ENCODE data around the gene LIME1. TPM values are rescaled to one million over a fixed set of nuclear protein-coding genes. Genes with fewer than 3 reads are reported as not detected.
A peak's percentile ranks its signal among the peaks of the same experiment; 100 is the strongest.

LIME1 gene, protein sequence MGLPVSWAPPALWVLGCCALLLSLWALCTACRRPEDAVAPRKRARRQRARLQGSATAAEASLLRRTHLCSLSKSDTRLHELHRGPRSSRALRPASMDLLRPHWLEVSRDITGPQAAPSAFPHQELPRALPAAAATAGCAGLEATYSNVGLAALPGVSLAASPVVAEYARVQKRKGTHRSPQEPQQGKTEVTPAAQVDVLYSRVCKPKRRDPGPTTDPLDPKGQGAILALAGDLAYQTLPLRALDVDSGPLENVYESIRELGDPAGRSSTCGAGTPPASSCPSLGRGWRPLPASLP
- total RNA-seq (2012; rRNA removed): 2.6 and 5.6 TPM in 2 replicates

DNA sequence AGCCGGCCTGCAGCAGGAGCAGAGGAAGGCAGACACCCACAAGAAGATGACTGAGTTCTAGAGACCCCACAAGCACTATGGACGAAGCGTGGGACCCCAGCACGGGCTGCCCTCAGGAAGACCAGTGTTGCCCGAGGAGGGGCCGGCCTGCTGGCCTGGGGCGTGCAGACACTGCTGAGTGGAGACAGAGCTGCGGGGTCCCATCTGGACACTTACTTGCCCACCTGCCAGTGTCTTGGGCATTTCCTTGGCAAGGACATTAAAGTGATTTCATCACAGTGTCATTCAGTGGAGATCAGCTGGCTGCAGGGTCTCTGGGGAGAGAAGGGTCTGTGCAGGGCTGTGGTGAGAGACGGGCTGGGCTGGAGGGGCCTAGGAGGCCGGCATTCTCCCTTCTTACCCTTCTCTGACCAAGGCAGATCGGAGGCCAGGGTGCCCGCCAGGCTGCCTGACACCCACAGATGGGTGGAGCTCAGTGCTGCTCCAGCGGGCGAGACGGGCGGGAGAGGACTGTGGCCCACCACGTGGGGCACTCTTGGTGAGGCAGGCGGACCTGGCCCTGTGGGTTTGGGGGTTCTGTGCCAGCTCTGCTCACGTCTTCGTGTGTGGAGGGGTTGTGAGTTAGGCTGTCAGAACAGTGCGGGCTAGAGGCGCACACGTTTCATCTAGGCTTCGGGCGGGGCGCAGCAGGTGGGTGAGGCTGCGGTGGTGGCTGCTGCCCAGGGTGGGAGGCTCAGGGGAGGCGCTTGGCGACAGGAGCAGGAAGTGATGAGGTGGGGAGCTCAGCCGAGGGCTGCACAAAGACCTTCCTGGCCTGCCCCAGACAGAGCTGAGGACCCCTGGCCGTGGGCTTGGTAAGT, at the start of gene LIME1:
Gene LIME1, plus strand, starts transcription at position 806 of the 860 bp plus-strand sequence. CDS start 886 bp downstream, outside the sequence.
- Histone ChIP-seq H3K4me2 (ENCODE audit: low read length) (no peak within 1 kb of the TSS), H3K27me3 (ENCODE audit: control insufficient read depth, insufficient read depth, low read length) (no peaks in the 10 kb centered on the region), H3K36me3 (ENCODE audit: insufficient read depth, low read length) (peaks cover 31% of the 10 kb centered on the region), H3K4me3 (ENCODE audit: low read length) (no peak within 1 kb of the TSS), H3K9ac (ENCODE audit: low read depth, low read length) (no peak within 1 kb of the TSS), H3K4me1 (ENCODE audit: control insufficient read depth, insufficient read depth, low read length) (peaks cover 8% of the 10 kb centered on the region), H3K9me3 (replicated peaks; ENCODE audit: low read length) (no peaks in the 10 kb centered on the region)

DNA sequence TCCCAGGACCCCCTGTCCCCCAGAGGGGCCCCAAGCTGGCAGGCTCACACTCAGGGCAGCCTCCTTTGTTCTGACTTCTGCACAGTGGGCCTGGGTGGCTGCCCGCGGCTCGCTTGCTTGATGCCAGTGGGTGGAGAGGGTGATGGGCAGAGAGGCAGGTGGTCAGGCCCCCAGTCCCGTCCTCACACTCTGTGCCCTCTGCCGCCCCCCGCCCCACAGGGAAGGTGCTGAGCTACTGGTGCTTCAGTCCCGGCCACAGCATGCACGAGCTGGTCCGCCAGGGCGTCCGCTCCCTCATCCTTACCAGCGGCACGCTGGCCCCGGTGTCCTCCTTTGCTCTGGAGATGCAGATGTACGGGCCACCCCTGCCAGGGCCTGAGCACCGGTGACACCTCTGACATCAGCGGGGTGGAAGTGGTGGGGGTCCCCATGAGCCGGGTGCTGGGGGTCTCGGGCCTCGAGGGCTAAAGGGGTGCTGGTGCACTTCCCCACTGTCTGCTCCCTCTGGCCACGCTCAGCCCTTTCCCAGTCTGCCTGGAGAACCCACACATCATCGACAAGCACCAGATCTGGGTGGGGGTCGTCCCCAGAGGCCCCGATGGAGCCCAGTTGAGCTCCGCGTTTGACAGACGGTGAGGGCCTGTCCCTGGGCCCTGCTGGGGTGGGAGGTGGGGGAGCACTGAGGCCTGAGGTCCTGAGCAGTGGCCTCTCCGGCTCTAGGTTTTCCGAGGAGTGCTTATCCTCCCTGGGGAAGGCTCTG, 48.9 kb upstream of the LIME1 start:
- Histone ChIP-seq H3K4me1 (ENCODE audit: control insufficient read depth, insufficient read depth, low read length) (peaks cover 25% of the 10 kb centered on the region), H3K36me3 (ENCODE audit: insufficient read depth, low read length) (peaks cover 12% of the 10 kb centered on the region), H3K27me3 (ENCODE audit: control insufficient read depth, insufficient read depth, low read length) (no peaks in the 10 kb centered on the region), H3K4me2 (ENCODE audit: low read length) (no peak overlapping the region), H3K9ac (ENCODE audit: low read depth, low read length) (peak overlapping the region; percentile 34), H3K9me3 (replicated peaks; ENCODE audit: low read length) (no peaks in the 10 kb centered on the region), H3K4me3 (ENCODE audit: low read length) (no peak overlapping the region)

DNA sequence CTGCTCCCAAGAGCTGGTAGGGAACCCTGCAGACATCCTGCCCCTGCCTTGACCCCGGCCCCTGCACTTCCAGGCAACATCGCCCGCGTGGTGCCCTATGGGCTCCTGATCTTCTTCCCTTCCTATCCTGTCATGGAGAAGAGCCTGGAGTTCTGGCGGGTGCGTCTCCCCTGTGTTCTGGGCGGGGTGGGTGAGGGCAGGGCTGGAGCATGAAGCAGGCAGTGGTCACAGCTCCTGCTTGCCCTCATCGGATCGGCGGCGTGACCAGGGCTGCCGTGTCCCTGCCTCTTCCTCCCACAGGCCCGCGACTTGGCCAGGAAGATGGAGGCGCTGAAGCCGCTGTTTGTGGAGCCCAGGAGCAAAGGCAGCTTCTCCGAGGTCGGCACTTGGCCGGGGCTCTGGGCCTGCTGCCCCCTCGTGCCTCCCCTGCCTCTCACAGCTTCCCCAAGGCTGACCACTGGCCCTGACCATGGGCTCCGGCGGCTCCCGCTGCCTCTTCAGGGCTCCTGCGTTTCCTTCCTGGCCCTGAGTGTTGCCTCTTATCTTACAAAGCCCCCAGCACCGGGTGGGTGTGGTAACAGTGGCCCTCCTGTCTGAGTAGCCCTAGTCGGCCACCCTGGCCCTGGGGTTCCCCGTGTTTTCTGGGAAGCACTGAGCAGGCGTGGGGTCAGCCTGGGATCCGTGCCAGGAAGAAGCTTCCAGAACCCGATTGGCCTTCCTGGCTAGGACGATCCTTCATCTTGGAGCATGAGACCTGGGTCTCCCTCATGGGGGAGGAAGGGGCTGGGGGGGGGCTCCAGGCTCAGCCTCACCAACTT, 48.0 kb upstream of the LIME1 start:
- H3K4me2 ChIP-seq (ENCODE audit: low read length): no peak overlapping the region
- H3K36me3 ChIP-seq (ENCODE audit: insufficient read depth, low read length): peaks cover 9% of the 10 kb centered on the region
- no peak overlapping the region for H3K9ac ChIP-seq (ENCODE audit: low read depth, low read length)
- H3K4me3 ChIP-seq (ENCODE audit: low read length): no peak overlapping the region
- H3K4me1 ChIP-seq (ENCODE audit: control insufficient read depth, insufficient read depth, low read length): peaks cover 17% of the 10 kb centered on the region
- no peaks in the 10 kb centered on the region for H3K9me3 ChIP-seq (replicated peaks; ENCODE audit: low read length)
- H3K27me3 ChIP-seq (ENCODE audit: control insufficient read depth, insufficient read depth, low read length): no peaks in the 10 kb centered on the region

DNA sequence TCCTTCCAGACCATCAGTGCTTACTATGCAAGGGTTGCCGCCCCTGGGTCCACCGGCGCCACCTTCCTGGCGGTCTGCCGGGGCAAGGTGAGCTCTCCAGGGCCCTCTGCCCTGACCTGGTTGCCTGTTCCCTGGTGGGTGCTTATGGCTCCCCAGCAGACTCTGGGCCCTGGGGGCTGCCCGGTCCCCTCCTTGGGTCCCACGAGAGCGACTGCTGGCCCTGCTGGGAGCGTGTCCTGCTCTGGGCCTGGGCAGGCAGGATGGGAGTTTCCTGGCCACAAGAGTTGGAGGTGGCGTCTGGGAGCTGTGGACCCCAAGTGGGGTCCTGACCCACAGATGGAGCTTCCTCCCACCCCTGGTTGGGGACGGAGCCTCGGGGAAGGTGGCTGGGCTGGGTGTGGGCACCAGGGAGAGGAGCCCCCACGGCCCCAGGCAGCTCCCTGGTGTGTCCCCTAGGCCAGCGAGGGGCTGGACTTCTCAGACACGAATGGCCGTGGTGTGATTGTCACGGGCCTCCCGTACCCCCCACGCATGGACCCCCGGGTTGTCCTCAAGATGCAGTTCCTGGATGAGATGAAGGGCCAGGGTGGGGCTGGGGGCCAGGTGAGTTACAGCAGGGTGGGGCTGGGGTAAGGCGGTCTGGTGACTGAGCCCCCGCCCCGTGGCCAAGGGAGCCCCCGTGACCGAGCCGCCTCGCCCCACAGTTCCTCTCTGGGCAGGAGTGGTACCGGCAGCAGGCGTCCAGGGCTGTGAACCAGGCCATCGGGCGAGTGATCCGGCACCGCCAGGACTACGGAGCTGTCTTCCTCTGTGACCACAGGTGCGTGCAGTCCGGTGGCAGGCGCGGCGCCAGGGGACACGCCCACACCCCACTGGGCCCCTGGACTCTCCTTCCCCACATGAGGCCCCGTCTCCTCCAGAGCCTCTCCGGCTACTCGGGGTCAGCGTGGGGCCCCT, 47.1 kb upstream of the LIME1 start:
- H3K36me3 ChIP-seq (ENCODE audit: insufficient read depth, low read length): peaks cover 15% of the 10 kb centered on the region
- peaks cover 14% of the 10 kb centered on the region for H3K4me1 ChIP-seq (ENCODE audit: control insufficient read depth, insufficient read depth, low read length)
- H3K4me2 ChIP-seq (ENCODE audit: low read length): no peak overlapping the region
- no peaks in the 10 kb centered on the region for H3K27me3 ChIP-seq (ENCODE audit: control insufficient read depth, insufficient read depth, low read length)
- H3K9ac ChIP-seq (ENCODE audit: low read depth, low read length): no peak overlapping the region
- no peak overlapping the region for H3K4me3 ChIP-seq (ENCODE audit: low read length)
- no peaks in the 10 kb centered on the region for H3K9me3 ChIP-seq (replicated peaks; ENCODE audit: low read length)

DNA sequence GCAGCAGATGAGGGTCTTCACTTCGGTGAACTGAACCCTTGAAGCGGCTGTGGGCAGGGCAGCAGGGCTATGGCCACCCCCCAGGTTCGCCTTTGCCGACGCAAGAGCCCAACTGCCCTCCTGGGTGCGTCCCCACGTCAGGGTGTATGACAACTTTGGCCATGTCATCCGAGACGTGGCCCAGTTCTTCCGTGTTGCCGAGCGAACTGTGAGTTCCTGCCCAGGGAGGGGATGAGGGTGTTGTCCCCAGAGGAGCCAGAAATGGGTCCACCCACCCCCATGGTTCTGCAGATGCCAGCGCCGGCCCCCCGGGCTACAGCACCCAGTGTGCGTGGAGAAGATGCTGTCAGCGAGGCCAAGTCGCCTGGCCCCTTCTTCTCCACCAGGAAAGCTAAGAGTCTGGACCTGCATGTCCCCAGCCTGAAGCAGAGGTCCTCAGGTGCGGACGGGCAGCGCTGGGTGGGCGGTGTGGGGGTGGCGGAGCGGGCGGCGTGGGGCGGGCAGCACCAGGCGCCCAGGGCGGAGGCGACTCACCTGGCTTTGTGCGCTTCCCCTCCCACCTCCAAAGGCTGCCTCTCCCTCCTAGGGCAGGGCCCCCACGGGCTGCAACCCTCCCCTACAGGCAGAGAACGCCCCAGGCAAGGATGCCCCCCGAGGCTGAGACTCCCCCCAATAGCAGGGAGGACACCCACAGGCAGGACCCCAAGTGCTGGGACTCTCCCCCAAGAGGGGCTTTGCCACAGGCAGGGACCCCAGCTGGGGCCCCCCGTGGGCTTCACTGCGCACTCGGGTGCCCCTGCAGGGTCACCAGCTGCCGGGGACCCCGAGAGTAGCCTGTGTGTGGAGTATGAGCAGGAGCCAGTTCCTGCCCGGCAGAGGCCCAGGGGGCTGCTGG, 46.2 kb upstream of the LIME1 start:
- no peaks in the 10 kb centered on the region for H3K9me3 ChIP-seq (replicated peaks; ENCODE audit: low read length)
- H3K4me3 ChIP-seq (ENCODE audit: low read length): no peak overlapping the region
- H3K36me3 ChIP-seq (ENCODE audit: insufficient read depth, low read length): peaks cover 18% of the 10 kb centered on the region
- H3K4me1 ChIP-seq (ENCODE audit: control insufficient read depth, insufficient read depth, low read length): peaks cover 14% of the 10 kb centered on the region
- H3K9ac ChIP-seq (ENCODE audit: low read depth, low read length): no peak overlapping the region
- H3K27me3 ChIP-seq (ENCODE audit: control insufficient read depth, insufficient read depth, low read length): no peaks in the 10 kb centered on the region
- no peak overlapping the region for H3K4me2 ChIP-seq (ENCODE audit: low read length)

DNA sequence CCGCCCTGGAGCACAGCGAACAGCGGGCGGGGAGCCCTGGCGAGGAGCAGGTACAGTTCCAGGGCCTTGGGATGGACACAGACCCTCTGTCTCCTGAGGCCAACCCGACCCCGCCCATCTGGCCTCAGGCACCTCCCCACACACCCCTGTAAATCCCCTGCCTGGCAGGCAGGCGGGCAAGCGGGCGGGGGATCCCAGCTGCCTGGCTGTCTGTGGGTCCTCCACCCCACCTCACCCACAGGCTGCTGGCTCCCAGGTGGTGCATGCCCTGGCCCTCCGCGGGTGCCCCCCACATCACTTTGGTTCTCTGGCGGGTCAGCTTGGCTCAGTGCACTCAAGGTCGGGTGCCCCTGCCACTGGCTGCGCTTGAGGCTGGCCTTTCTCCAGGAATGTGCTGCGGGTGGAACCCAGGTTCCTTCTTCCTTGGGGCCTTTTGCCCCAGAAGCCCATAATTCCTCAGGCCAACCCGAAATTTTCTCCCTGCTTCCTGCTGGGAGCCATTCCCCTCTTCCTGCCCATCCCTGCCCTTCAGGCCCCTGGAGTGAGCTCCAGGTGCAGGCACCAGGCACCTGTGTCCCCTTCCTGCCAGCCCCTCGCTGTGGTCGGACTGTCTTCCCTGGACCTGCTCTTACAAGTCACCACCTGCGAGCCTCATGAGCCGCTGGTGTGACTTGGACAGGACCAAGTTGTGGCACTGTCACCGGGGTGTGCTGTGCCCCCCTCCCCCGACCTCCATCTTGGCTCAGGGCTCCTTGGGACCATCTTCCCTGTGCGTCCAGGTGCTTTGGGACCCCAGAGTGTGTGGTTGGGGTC, 45.4 kb upstream of the LIME1 start:
- Histone ChIP-seq H3K9ac (ENCODE audit: low read depth, low read length) (no peak overlapping the region), H3K36me3 (ENCODE audit: insufficient read depth, low read length) (peaks cover 20% of the 10 kb centered on the region), H3K9me3 (replicated peaks; ENCODE audit: low read length) (no peaks in the 10 kb centered on the region), H3K4me2 (ENCODE audit: low read length) (no peak overlapping the region), H3K27me3 (ENCODE audit: control insufficient read depth, insufficient read depth, low read length) (no peaks in the 10 kb centered on the region), H3K4me3 (ENCODE audit: low read length) (no peak overlapping the region), H3K4me1 (ENCODE audit: control insufficient read depth, insufficient read depth, low read length) (peaks cover 15% of the 10 kb centered on the region)

DNA sequence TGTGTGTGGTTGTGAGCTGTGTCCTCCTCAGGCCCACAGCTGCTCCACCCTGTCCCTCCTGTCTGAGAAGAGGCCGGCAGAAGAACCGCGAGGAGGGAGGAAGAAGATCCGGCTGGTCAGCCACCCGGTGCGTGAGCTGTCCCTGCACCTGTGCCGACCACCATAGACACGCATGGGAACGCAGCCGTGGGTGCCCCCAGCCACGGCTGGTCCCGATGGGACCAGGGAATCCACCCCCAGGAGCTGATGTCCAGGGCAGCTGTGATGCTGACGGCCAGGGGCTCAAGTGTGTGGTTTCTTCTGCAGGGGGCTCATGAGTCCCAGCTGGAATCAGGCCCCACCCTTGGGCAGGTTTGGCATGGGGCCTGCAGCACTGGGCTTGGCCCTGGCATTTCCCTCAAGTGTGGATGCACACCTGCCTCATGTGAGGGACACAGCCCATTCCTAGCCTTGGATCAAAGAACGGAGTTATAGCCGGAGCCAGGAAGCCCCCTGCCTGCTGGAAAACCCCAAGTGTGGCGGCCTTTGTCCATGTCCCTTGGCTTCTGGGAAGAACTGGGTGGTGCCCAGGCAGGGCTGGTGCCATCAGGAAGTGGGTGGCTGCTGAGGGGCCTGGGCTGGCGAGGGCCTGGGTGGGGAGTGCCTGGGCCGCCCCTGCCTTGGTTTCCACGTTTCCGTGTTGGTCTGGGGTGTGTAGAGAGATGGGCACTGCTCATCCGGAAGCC, 44.6 kb upstream of the LIME1 start:
- no peaks in the 10 kb centered on the region for H3K9me3 ChIP-seq (replicated peaks; ENCODE audit: low read length)
- peaks cover 20% of the 10 kb centered on the region for H3K36me3 ChIP-seq (ENCODE audit: insufficient read depth, low read length)
- no peak overlapping the region for H3K4me2 ChIP-seq (ENCODE audit: low read length)
- no peak overlapping the region for H3K9ac ChIP-seq (ENCODE audit: low read depth, low read length)
- H3K4me1 ChIP-seq (ENCODE audit: control insufficient read depth, insufficient read depth, low read length): peaks cover 12% of the 10 kb centered on the region
- no peak overlapping the region for H3K4me3 ChIP-seq (ENCODE audit: low read length)
- no peaks in the 10 kb centered on the region for H3K27me3 ChIP-seq (ENCODE audit: control insufficient read depth, insufficient read depth, low read length)

DNA sequence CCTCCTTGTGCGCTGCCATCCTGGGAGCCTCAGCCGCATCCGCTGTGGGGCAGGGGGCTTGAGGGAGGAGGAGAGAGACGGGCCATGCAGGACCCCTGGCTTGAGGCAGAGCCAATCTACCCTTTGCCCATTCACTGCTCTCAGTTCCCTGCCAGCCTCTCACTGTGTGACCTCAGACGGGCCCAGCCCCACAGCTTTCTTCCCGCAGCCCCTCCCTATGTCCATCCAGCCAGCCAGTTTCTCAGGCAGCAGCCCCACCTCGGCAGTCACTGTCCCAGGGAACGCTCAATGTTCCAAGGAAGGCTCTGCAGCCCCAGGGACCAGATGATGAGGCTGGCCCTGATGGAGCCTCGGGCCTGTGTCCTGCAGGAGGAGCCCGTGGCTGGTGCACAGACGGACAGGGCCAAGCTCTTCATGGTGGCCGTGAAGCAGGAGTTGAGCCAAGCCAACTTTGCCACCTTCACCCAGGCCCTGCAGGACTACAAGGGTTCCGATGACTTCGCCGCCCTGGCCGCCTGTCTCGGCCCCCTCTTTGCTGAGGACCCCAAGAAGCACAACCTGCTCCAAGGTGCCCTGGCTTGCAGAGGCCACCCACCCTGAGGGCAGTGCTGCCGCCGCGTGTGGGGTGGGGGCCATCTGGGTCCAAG, 43.9 kb upstream of the LIME1 start:
- Histone ChIP-seq H3K4me2 (ENCODE audit: low read length) (no peak overlapping the region), H3K4me1 (ENCODE audit: control insufficient read depth, insufficient read depth, low read length) (peaks cover 14% of the 10 kb centered on the region), H3K4me3 (ENCODE audit: low read length) (no peak overlapping the region), H3K27me3 (ENCODE audit: control insufficient read depth, insufficient read depth, low read length) (no peaks in the 10 kb centered on the region), H3K9me3 (replicated peaks; ENCODE audit: low read length) (no peaks in the 10 kb centered on the region), H3K36me3 (ENCODE audit: insufficient read depth, low read length) (peaks cover 22% of the 10 kb centered on the region), H3K9ac (ENCODE audit: low read depth, low read length) (no peak overlapping the region)
